Thyroid gland (tissue), 4 donors: ENCODE data around the gene WNK2.

Experiments
- CTCF ChIP-seq, 6 experiments: fragments of 200-600 bp in 3 of 6; fragments of 450-650 bp in 3 of 6; sonication (generic) in 3 of 6; IDR thresholded peaks; one replicate each; pipeline ENCODE4 v1.5.1; 2016 to 2019; ENCODE audit warnings: antibody characterized with exemption in 6 of 6, mild to moderate bottlenecking in 2 of 6, inconsistent platforms in 1 of 6, moderate library complexity in 1 of 6
- POLR2A ChIP-seq, 2 donors: fragments of 450-650 bp; IDR thresholded peaks; one replicate each; pipeline ENCODE4 v1.6.1; 2017; ENCODE audit warnings: antibody characterized with exemption in 2 of 2, mild to moderate bottlenecking in 2 of 2, moderate library complexity in 1 of 2

DNA sequence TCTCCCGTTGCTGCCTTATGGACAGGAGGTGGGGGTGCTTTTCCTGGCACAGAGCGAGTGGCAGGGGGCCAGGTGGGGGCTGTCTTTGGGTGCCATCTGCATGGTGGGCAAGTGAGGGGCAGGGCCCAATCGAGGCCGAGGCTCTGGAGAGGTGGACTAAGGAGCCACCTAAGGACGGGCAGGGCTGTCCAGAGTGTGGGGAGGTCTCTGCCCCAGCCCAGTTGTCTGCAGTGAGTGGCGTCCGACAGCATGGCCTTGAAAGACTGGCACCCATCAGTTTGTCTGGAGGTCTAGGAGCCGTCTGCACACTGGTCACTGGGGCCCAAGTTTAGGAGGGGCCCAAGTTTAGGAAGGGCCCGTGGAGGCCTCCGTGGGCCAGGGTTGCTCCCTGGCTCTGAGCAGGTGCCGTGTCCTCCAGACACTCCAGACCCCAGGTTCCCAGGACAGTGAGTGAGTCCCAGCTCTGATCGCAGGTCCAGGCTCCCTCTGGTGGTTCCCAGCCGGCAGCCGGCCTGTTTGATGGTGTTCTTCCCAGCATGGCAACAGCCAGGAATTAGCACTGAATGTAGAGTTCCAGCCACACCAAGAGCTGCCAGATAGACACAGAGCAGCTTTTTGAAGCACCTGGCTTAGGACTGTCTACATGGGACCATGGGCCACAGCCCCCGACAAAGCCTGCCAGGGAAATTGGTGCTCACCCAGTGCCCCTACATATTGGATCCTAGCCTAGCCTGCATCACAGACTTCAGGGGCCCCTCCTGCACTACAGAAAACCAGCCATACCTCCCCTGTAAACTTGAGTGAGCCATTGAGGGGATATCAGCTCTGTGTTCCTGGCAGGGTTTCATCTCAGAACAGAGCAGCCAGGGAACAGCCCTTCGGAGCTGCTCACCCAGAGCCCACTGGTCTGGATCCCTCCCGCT is 120.9 kb downstream of the WNK2 start:
- TF ChIP-seq CTCF (IDR thresholded peaks at IDR 0.05) (peak in 5 of 6 experiments; percentile 43 to 66 (median 63)), POLR2A (IDR thresholded peaks at IDR 0.05) (no peak)
